ENCODE measurements around the gene DLG4.

Gene DLG4

GRCh38 chr17:7217113-7217987 is 2.3 kb downstream of the DLG4 start:
- Histone ChIP-seq H3K36me3 (ENCODE audit: control insufficient read depth, low read depth, low read length) (peaks cover 3% of the 10 kb centered on the region), H3K9ac (ENCODE audit: low read length) (peak overlapping the region; percentile 28), H3K27me3 (ENCODE audit: control insufficient read depth, insufficient read depth, low read length) (no peaks in the 10 kb centered on the region), H3K4me1 (ENCODE audit: control insufficient read depth, low read depth, low read length) (peaks cover 50% of the 10 kb centered on the region), H3K27ac (ENCODE audit: low read length) (peak overlapping the region; percentile 45), H3K4me3 (ENCODE audit: low read length) (peak overlapping the region; percentile 62), H3K9me3 (ENCODE audit: control insufficient read depth, low read depth, low read length) (no peaks in the 10 kb centered on the region)

- Histone ChIP-seq H3K4me3 (ENCODE audit: low read length) (peak overlapping the region; percentile 62), H3K27me3 (ENCODE audit: control insufficient read depth, insufficient read depth, low read length) (no peaks in the 10 kb centered on the region), H3K4me1 (ENCODE audit: control insufficient read depth, low read depth, low read length) (peaks cover 56% of the 10 kb centered on the region), H3K9me3 (ENCODE audit: control insufficient read depth, low read depth, low read length) (no peaks in the 10 kb centered on the region), H3K36me3 (ENCODE audit: control insufficient read depth, low read depth, low read length) (no peaks in the 10 kb centered on the region), H3K27ac (ENCODE audit: low read length) (no peak overlapping the region), H3K9ac (ENCODE audit: low read length) (peak overlapping the region; percentile 28)
Observed at GRCh38 chr17:7216242-7217112, 3.2 kb downstream of the DLG4 start.

- H3K36me3 ChIP-seq (ENCODE audit: control insufficient read depth, low read depth, low read length): no peaks in the 10 kb centered on the region
- H3K27me3 ChIP-seq (ENCODE audit: control insufficient read depth, insufficient read depth, low read length): no peaks in the 10 kb centered on the region
- H3K9ac ChIP-seq (ENCODE audit: low read length): peak overlapping the region; percentile 36
- no peaks in the 10 kb centered on the region for H3K9me3 ChIP-seq (ENCODE audit: control insufficient read depth, low read depth, low read length)
- H3K4me3 ChIP-seq (ENCODE audit: low read length): peak overlapping the region; percentile 89
- peak overlapping the region; percentile 80 for H3K27ac ChIP-seq (ENCODE audit: low read length)
- peaks cover 60% of the 10 kb centered on the region for H3K4me1 ChIP-seq (ENCODE audit: control insufficient read depth, low read depth, low read length)
Observed at GRCh38 chr17:7215652-7216180, 3.9 kb downstream of the DLG4 start.

- Histone ChIP-seq H3K4me3 (ENCODE audit: low read length) (peak overlapping the region; percentile 89), H3K4me1 (ENCODE audit: control insufficient read depth, low read depth, low read length) (peaks cover 58% of the 10 kb centered on the region), H3K27ac (ENCODE audit: low read length) (peak overlapping the region; percentile 80), H3K9ac (ENCODE audit: low read length) (peak overlapping the region; percentile 36), H3K36me3 (ENCODE audit: control insufficient read depth, low read depth, low read length) (no peaks in the 10 kb centered on the region), H3K27me3 (ENCODE audit: control insufficient read depth, insufficient read depth, low read length) (no peaks in the 10 kb centered on the region), H3K9me3 (ENCODE audit: control insufficient read depth, low read depth, low read length) (no peaks in the 10 kb centered on the region)
Observed at GRCh38 chr17:7215136-7215638, 4.4 kb downstream of the DLG4 start.

GRCh38 chr17:7214300-7215135 is 5.1 kb downstream of the DLG4 start:
- Histone ChIP-seq H3K9me3 (ENCODE audit: control insufficient read depth, low read depth, low read length) (no peaks in the 10 kb centered on the region), H3K9ac (ENCODE audit: low read length) (peak overlapping the region; percentile 86), H3K27ac (ENCODE audit: low read length) (peak overlapping the region; percentile 96), H3K4me3 (ENCODE audit: low read length) (peak overlapping the region; percentile 89), H3K4me1 (ENCODE audit: control insufficient read depth, low read depth, low read length) (peaks cover 58% of the 10 kb centered on the region), H3K27me3 (ENCODE audit: control insufficient read depth, insufficient read depth, low read length) (no peaks in the 10 kb centered on the region), H3K36me3 (ENCODE audit: control insufficient read depth, low read depth, low read length) (no peaks in the 10 kb centered on the region)

- H3K9ac ChIP-seq (ENCODE audit: low read length): peak overlapping the region; percentile 72
- H3K27me3 ChIP-seq (ENCODE audit: control insufficient read depth, insufficient read depth, low read length): no peaks in the 10 kb centered on the region
- H3K4me1 ChIP-seq (ENCODE audit: control insufficient read depth, low read depth, low read length): peaks cover 52% of the 10 kb centered on the region
- H3K36me3 ChIP-seq (ENCODE audit: control insufficient read depth, low read depth, low read length): no peaks in the 10 kb centered on the region
- peak overlapping the region; percentile 94 for H3K27ac ChIP-seq (ENCODE audit: low read length)
- H3K9me3 ChIP-seq (ENCODE audit: control insufficient read depth, low read depth, low read length): no peaks in the 10 kb centered on the region
- H3K4me3 ChIP-seq (ENCODE audit: low read length): peak overlapping the region; percentile 89
Observed at GRCh38 chr17:7213895-7214299, 5.7 kb downstream of the DLG4 start.

GRCh38 chr17:7211491-7212273 is 8.0 kb downstream of the DLG4 start:
- no peaks in the 10 kb centered on the region for H3K9me3 ChIP-seq (ENCODE audit: control insufficient read depth, low read depth, low read length)
- H3K27ac ChIP-seq (ENCODE audit: low read length): no peak overlapping the region
- H3K9ac ChIP-seq (ENCODE audit: low read length): peak overlapping the region; percentile 55
- H3K4me1 ChIP-seq (ENCODE audit: control insufficient read depth, low read depth, low read length): peaks cover 52% of the 10 kb centered on the region
- H3K4me3 ChIP-seq (ENCODE audit: low read length): peak overlapping the region; percentile 61
- H3K36me3 ChIP-seq (ENCODE audit: control insufficient read depth, low read depth, low read length): no peaks in the 10 kb centered on the region
- H3K27me3 ChIP-seq (ENCODE audit: control insufficient read depth, insufficient read depth, low read length): no peaks in the 10 kb centered on the region

- Histone ChIP-seq H3K9me3 (ENCODE audit: control insufficient read depth, low read depth, low read length) (no peaks in the 10 kb centered on the region), H3K9ac (ENCODE audit: low read length) (no peak overlapping the region), H3K27ac (ENCODE audit: low read length) (peak overlapping the region; percentile 63), H3K36me3 (ENCODE audit: control insufficient read depth, low read depth, low read length) (peaks cover under 1% of the 10 kb centered on the region), H3K27me3 (ENCODE audit: control insufficient read depth, insufficient read depth, low read length) (no peaks in the 10 kb centered on the region), H3K4me1 (ENCODE audit: control insufficient read depth, low read depth, low read length) (peaks cover 38% of the 10 kb centered on the region), H3K4me3 (ENCODE audit: low read length) (peak overlapping the region; percentile 56)
Observed at GRCh38 chr17:7208754-7209460, 10.7 kb downstream of the DLG4 start.

GRCh38 chr17:7208027-7208571 is 11.5 kb downstream of the DLG4 start:
- peak overlapping the region; percentile 56 for H3K4me3 ChIP-seq (ENCODE audit: low read length)
- peak overlapping the region; percentile 43 for H3K9ac ChIP-seq (ENCODE audit: low read length)
- H3K9me3 ChIP-seq (ENCODE audit: control insufficient read depth, low read depth, low read length): no peaks in the 10 kb centered on the region
- peaks cover 9% of the 10 kb centered on the region for H3K36me3 ChIP-seq (ENCODE audit: control insufficient read depth, low read depth, low read length)
- peak overlapping the region; percentile 63 for H3K27ac ChIP-seq (ENCODE audit: low read length)
- peaks cover 31% of the 10 kb centered on the region for H3K4me1 ChIP-seq (ENCODE audit: control insufficient read depth, low read depth, low read length)
- no peaks in the 10 kb centered on the region for H3K27me3 ChIP-seq (ENCODE audit: control insufficient read depth, insufficient read depth, low read length)

All from iPS-18a (cell line).